HG02938 (cell line): ENCODE results near the gene AKNA.

Experiments used
- ATAC-seq: cut with Tn5 transposase; IDR thresholded peaks from one replicate; pipeline ENCODE4 v1.9.1; 2021; ENCODE audit warnings: mild to moderate bottlenecking, moderate library complexity; ENCODE audit not compliant: unreplicated experiment

AKNA gene

GRCh38 chr9:114376586-114377445, 11.0 kb downstream of the AKNA start:
- ATAC-seq, result no peak

GRCh38 chr9:114375386-114376175, 12.2 kb downstream of the AKNA start:
- no peak for ATAC-seq

GRCh38 chr9:114374936-114375335, 12.8 kb downstream of the AKNA start:
- no peak for ATAC-seq

- no peak for ATAC-seq
These were observed 13.6 kb downstream of the AKNA start for GRCh38 chr9:114373960-114374730.

GRCh38 chr9:114372921-114373448, 14.8 kb downstream of the AKNA start:
- ATAC-seq, result peak; percentile 85

GRCh38 chr9:114371973-114372917, 15.5 kb downstream of the AKNA start:
- ATAC-seq, result no peak

- ATAC-seq, result no peak
These were observed 16.3 kb downstream of the AKNA start for GRCh38 chr9:114371343-114371944.

- ATAC-seq, result no peak
These were observed 16.8 kb downstream of the AKNA start for GRCh38 chr9:114370968-114371320.

GRCh38 chr9:114370251-114370967, 17.4 kb downstream of the AKNA start:
- ATAC-seq, result no peak

GRCh38 chr9:114369216-114370130, 18.3 kb downstream of the AKNA start:
- ATAC-seq, result no peak

GRCh38 chr9:114367772-114368569, 19.8 kb downstream of the AKNA start:
- ATAC-seq, result no peak

GRCh38 chr9:114367366-114367765, 20.4 kb downstream of the AKNA start:
- no peak for ATAC-seq

- ATAC-seq, result peak; percentile 46
These were observed 21.3 kb downstream of the AKNA start for GRCh38 chr9:114366334-114367128.

GRCh38 chr9:114365194-114365593, 22.6 kb downstream of the AKNA start:
- no peak for ATAC-seq

GRCh38 chr9:114364134-114365041, 23.4 kb downstream of the AKNA start:
- ATAC-seq, result no peak
